Uterus (tissue), 4 donors: Measurements from ENCODE around the gene TRIM52. TPM values are rescaled to one million over a fixed set of nuclear protein-coding genes. Genes with fewer than 3 reads are reported as not detected.
"Not testable (repeated sequence)": the region's sequence is repeated elsewhere in the genome, so short reads cannot be mapped to it uniquely, and the experiment has no call there.

Experiments
- DNase-seq, 2 donors: peaks; one replicate each; pipeline ENCODE4 v3.0.0-alpha.2; 2019 to 2020
- H3K27ac ChIP-seq, 2 donors: fragments of 200-600 bp; sonication (generic); 1 replicate in 1 of 2; 2 replicates in 1 of 2; pipeline ENCODE4 v1.5.1; 2016 to 2018
- H3K27me3 ChIP-seq, 2 donors: fragments of 200-600 bp; sonication (generic); one replicate each; pipeline ENCODE4 v1.5.1; 2018 to 2019; ENCODE audit warnings: control low read depth in 1 of 2
- H3K36me3 ChIP-seq, 2 donors: fragments of 200-600 bp; sonication (generic); one replicate each; pipeline ENCODE4 v1.5.1; 2019; ENCODE audit warnings: control low read depth in 1 of 2
- H3K4me1 ChIP-seq, 2 donors: fragments of 200-600 bp; sonication (generic); one replicate each; pipeline ENCODE4 v1.5.1; 2018 to 2019; ENCODE audit warnings: control low read depth in 1 of 2
- H3K4me3 ChIP-seq, 2 donors: fragments of 200-600 bp; sonication (generic); 1 replicate in 1 of 2; 2 replicates in 1 of 2; pipeline ENCODE4 v1.5.1; 2018 to 2019; ENCODE audit warnings: mild to moderate bottlenecking in 1 of 2
- H3K9me3 ChIP-seq, 2 donors: fragments of 200-600 bp; sonication (generic); one replicate each; pipeline ENCODE4 v1.5.1; 2019; ENCODE audit warnings: control low read depth in 1 of 2
- CTCF ChIP-seq, 4 experiments: fragments of 200-600 bp in 2 of 4; fragments of 450-650 bp in 2 of 4; sonication (generic) in 2 of 4; IDR thresholded peaks; one replicate each; pipeline ENCODE4 v1.5.1; 2016 to 2019; ENCODE audit warnings: antibody characterized with exemption in 4 of 4, mild to moderate bottlenecking in 2 of 4, moderate library complexity in 1 of 4
- POLR2A ChIP-seq, 2 donors: fragments of 450-650 bp; IDR thresholded peaks; one replicate each; pipeline ENCODE4 v1.6.1; 2016; ENCODE audit warnings: antibody characterized with exemption in 2 of 2, mild to moderate bottlenecking in 1 of 2, moderate library complexity in 1 of 2
- intact Hi-C: fragments of 100-400 bp; cut with DNase I; formaldehyde crosslinking; loops from one replicate; pipeline ENCODE4 v1.15.1; 2023; ENCODE audit warnings: low total_unique reads
- total RNA-seq, 4 donors: library from RNA; depleted of rRNA in 3 of 4; stranded (reverse); fragments of >200 nt in 3 of 4; gene quantifications; one replicate each; pipeline versions ENCODE4 v1.1.0 to v1.2.4, GENCODE V29; 2014 to 2023
- donor health status: DM: yes; HTN: yes; CAD: no.

Gene TRIM52
- total RNA-seq, 4 donors from 2014 or later = 1.2 to 22.1 (median 13.9) TPM

- H3K9me3 ChIP-seq = no peaks in the 10 kb centered on the region
- H3K27ac ChIP-seq = no peak overlapping the region
- no peaks in the 10 kb centered on the region for H3K4me1 ChIP-seq
- no peaks in the 10 kb centered on the region for H3K36me3 ChIP-seq
- TF ChIP-seq POLR2A (IDR thresholded peaks at IDR 0.05) (no peak), CTCF (IDR thresholded peaks at IDR 0.05) (no peak)
- intact Hi-C loops = no loop called here
- no peak overlapping the region for H3K4me3 ChIP-seq
- no peaks in the 10 kb centered on the region for H3K27me3 ChIP-seq
- DNase-seq = no peak
Observed at GRCh38 chr5:181281984-181282316, 21.0 kb upstream of the TRIM52 start.

GRCh38 chr5:181281077-181281983, 20.4 kb upstream of the TRIM52 start:
- Histone ChIP-seq H3K36me3 (no peaks in the 10 kb centered on the region), H3K4me1 (no peaks in the 10 kb centered on the region), H3K9me3 (no peaks in the 10 kb centered on the region), H3K4me3 (no peak overlapping the region), H3K27ac (no peak overlapping the region), H3K27me3 (no peaks in the 10 kb centered on the region)
- TF ChIP-seq CTCF (IDR thresholded peaks at IDR 0.05) (no peak), POLR2A (IDR thresholded peaks at IDR 0.05) (no peak)
- DNase-seq = no peak
- intact Hi-C loops = no loop called here

- intact Hi-C loops = no loop called here
- no peaks in the 10 kb centered on the region for H3K27me3 ChIP-seq
- no peak for DNase-seq
- no peaks in the 10 kb centered on the region for H3K36me3 ChIP-seq
- H3K27ac ChIP-seq = no peak overlapping the region
- TF ChIP-seq POLR2A (IDR thresholded peaks at IDR 0.05) (no peak), CTCF (IDR thresholded peaks at IDR 0.05) (no peak)
- no peaks in the 10 kb centered on the region for H3K4me1 ChIP-seq
- H3K9me3 ChIP-seq = no peaks in the 10 kb centered on the region
- H3K4me3 ChIP-seq = no peak overlapping the region
Observed at GRCh38 chr5:181280251-181280762, 19.4 kb upstream of the TRIM52 start.

GRCh38 chr5:181273433-181273744, 12.4 kb upstream of the TRIM52 start:
- H3K4me1 ChIP-seq, H3K27ac ChIP-seq, intact Hi-C loops, H3K9me3 ChIP-seq, H3K27me3 ChIP-seq, DNase-seq, H3K4me3 ChIP-seq, H3K36me3 ChIP-seq: not testable (repeated sequence)

- no peak for DNase-seq
- no peak overlapping the region for H3K27ac ChIP-seq
- intact Hi-C loops = no loop called here
- no peak overlapping the region for H3K4me3 ChIP-seq
- no peak for TF ChIP-seq CTCF (IDR thresholded peaks at IDR 0.05)
- no peak for TF ChIP-seq POLR2A (IDR thresholded peaks at IDR 0.05)
- H3K36me3 ChIP-seq = no peaks in the 10 kb centered on the region
- no peaks in the 10 kb centered on the region for H3K4me1 ChIP-seq
- no peaks in the 10 kb centered on the region for H3K27me3 ChIP-seq
- H3K9me3 ChIP-seq = no peaks in the 10 kb centered on the region
Observed at GRCh38 chr5:181271081-181271480, 10.1 kb upstream of the TRIM52 start.

GRCh38 chr5:181267907-181268306, 7.0 kb upstream of the TRIM52 start:
- H3K27me3 ChIP-seq, H3K27ac ChIP-seq, H3K36me3 ChIP-seq, DNase-seq, H3K9me3 ChIP-seq, H3K4me3 ChIP-seq, H3K4me1 ChIP-seq, intact Hi-C loops: not testable (repeated sequence)

- H3K27me3 ChIP-seq, H3K27ac ChIP-seq, H3K4me1 ChIP-seq, DNase-seq, intact Hi-C loops, H3K9me3 ChIP-seq, H3K36me3 ChIP-seq, H3K4me3 ChIP-seq: not testable (repeated sequence)
Observed at GRCh38 chr5:181267291-181267904, 6.5 kb upstream of the TRIM52 start.
